D721Med (cell line): ENCODE results near the gene CDH23.

Experiments used
- DNase-seq: peaks from one replicate; pipeline ENCODE4 v3.0.0; 2011; ENCODE audit warnings: low spot score; ENCODE audit not compliant: insufficient read length
- FAIRE-seq: peaks from 2 replicates; lab custom pipeline; 2011; peaks lifted over from hg19 to GRCh38; lab: Jason Lieb, UNC
- TF ChIP-seq, protein P1 (sequence below): IDR thresholded peaks from 2 replicates; pipeline ENCODE4 v1.5.1; 2012; ENCODE audit warnings: mild to moderate bottlenecking, control low read depth; ENCODE audit not compliant: insufficient read depth; ENCODE audit errors: missing control alignments

Gene CDH23

DNA sequence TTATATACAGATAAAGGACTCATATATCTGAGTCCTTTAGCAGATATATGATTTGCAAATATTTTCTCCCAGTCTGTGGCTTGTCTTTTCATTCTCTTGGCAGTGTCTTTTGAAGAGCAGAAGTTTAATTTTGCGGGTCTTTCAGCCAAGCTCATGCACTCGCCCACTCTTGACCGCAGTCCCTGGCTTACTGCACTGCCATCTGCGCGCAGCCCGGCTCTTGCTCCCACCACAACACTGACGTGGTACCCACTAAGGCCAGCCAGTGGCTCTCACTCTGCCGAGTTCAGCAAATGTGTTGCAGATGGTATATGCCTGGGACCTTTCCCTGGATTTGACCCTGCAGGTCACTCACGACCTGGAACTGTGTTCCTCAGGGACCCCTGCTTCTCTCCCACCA lies 74.3 kb downstream of the CDH23 start:
- FAIRE-seq (no peak), DNase-seq (no peak)
- TF ChIP-seq, protein P1, sequence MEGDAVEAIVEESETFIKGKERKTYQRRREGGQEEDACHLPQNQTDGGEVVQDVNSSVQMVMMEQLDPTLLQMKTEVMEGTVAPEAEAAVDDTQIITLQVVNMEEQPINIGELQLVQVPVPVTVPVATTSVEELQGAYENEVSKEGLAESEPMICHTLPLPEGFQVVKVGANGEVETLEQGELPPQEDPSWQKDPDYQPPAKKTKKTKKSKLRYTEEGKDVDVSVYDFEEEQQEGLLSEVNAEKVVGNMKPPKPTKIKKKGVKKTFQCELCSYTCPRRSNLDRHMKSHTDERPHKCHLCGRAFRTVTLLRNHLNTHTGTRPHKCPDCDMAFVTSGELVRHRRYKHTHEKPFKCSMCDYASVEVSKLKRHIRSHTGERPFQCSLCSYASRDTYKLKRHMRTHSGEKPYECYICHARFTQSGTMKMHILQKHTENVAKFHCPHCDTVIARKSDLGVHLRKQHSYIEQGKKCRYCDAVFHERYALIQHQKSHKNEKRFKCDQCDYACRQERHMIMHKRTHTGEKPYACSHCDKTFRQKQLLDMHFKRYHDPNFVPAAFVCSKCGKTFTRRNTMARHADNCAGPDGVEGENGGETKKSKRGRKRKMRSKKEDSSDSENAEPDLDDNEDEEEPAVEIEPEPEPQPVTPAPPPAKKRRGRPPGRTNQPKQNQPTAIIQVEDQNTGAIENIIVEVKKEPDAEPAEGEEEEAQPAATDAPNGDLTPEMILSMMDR: no peak

DNA sequence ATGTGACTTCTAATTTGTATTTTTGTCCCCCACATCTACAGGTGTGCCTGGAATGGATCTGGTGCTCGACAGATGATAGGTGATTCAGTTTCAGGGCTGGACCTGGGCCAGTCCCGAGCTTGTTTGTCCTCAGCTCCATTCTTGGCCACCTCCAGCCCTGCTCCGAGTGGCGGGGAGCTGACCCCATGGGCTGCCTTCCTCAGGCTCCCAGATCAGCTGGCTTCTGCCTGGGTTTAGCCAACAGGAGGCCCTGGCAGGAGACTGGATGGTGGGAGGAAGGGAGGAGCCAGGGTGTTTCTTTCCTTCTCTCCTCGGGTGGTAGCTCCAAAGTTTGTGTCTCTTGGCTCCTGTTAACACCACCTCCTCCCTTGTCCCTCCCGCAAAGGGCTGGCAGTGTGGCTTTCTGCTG lies 75.2 kb downstream of the CDH23 start:
- TF ChIP-seq, protein P1: no peak
- no peak for FAIRE-seq

DNA sequence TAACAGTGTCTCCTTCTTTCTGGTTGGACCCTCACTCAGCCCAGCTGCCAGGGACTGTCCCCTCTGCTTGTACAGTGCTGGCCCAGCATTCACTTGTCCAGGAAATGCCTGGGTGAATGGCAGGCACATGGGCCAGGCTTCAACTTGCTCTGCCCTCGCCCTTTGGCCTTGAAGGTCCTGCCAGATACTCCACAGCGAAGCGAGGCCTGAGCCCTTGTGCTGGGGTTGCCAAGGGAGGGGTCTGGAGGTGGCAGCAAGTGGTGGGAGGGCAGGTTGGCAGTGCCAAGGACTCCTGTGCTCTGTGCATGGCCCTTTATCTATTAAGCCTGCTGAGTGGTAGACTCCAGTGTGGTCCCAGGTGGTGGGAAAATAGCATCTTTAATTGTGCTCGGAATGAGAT lies 75.7 kb downstream of the CDH23 start:
- DNase-seq (no peak), FAIRE-seq (no peak)
- TF ChIP-seq, protein P1: no peak

More for the DNA sequence above, 75.2 kb downstream of the CDH23 start:
- no peak for DNase-seq

DNA sequence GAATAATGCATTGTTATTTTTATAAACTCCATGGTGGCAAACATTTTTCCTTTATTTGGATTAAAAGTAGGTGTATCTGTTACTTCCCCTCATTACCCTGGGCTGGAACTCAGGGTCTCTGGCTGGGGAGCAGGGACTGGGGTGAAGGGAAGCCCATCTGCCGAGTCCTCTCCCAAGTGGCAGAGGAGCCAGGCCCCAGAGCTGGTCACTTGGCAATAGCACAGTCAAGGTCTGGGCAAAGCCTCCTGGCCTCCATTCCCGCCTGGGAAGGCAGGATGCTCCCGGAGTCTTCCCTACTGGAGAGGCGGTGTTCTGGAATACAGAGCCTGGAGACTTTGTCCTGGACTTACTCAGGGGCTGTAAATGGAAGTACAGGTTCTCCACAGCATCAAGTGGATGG lies 76.2 kb downstream of the CDH23 start:
- TF ChIP-seq, protein P1: no peak
- DNase-seq (no peak), FAIRE-seq (no peak)

DNA sequence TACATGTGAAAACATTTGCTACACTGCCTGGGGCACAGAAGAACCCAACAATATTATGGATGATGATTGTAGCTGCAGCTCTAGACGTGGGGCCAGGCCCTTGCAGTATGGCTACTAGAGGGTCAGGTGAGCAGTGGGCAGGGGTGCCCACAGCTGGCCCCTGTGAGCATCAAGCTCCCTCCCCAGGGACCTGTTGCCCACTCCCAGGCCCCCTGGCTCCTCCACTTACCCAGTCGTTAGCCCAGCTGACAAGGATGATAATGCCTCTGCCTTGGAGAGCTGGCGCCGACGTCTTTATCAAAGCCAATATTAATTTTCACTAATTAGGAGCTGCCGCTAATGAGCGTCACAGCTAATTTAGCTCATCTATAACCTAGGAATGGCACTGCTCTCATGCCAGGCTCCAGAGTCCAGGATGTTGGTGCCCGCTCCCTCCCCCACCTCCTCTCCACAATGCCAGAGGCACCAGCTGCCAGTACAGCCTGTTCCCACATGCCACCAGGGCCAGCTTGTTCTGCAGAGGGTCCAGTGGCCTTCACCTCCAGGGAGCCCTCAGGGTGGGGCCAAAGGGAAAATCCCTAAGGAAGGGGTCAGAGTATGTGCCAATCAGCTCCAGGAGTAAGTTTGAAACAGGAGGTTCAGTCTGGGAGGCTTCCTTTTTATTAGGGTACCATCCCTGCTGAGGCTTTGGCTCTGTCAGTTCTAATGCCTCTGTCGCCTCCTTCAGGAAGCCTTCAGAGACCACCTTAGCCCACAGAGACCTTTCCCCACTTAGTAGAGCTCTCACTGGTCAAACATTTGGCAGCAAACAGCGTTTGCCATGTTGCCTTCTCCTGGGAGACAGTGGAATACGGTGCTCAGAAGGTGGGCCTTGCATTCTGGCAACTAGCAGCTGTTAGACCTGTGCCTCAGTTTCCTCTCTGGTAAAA lies 77.2 kb downstream of the CDH23 start:
- DNase-seq (no peak), FAIRE-seq (no peak)
- TF ChIP-seq, protein P1: no peak

DNA sequence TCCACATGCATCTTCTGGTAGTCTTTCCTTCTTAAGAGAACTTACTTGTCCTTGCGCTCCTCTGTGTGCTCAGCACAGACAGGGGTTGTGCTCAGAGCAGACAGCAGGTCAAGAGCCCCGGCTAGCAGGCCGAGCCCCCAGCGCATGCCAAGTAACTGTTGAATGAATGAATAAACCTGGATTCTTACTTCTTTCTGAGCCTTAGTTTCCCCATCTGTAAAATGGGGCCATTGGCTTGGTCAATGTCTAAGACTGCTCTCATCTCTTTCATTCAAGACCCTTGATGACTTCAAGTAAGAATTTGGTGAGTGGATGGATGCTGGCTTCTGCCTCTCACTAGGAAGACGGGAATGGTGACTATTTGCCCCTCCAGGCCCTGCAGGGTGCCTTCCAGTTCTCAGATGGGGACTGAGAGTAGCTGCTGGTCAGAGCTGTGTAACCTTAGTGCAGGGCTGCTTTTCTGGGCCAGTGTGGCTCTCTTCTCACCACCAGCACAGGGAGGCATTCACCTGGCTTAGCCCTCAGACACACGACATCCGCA lies 78.1 kb downstream of the CDH23 start:
- TF ChIP-seq, protein P1: no peak
- no peak for DNase-seq
- no peak for FAIRE-seq
